H1 (cell line): ENCODE data around the gene BSCL2. TPM values are rescaled to one million over a fixed set of nuclear protein-coding genes. Genes with fewer than 3 reads are reported as not detected.

ENCODE experiments used
- CHD7 ChIP-seq: fragments of 300-600 bp; sonication (generic); IDR thresholded peaks from 2 replicates; pipeline ENCODE4 v1.7.1; 2012; ENCODE audit warnings: low read length, moderate library complexity, mild to moderate bottlenecking, inconsistent platforms; ENCODE audit not compliant: insufficient replicate concordance
- GTF2F1 ChIP-seq: IDR thresholded peaks from 2 replicates; pipeline ENCODE4 v1.6.1; 2012; ENCODE audit warnings: low read depth, low read length, improper control_type of control experiment, borderline replicate concordance
- MAX ChIP-seq: IDR thresholded peaks from 2 replicates; pipeline ENCODE4 v1.6.1; 2012; ENCODE audit warnings: inconsistent platforms
- NANOG ChIP-seq: IDR thresholded peaks from 2 replicates; pipeline ENCODE4 v1.6.1; 2011; ENCODE audit warnings: low read length, low read depth, mild to moderate bottlenecking, inconsistent platforms; ENCODE audit not compliant: insufficient read depth, poor library complexity, severe bottlenecking
- POLR2A ChIP-seq, 2 experiments: IDR thresholded peaks; 1 replicate in 1 of 2; 2 replicates in 1 of 2; pipeline ENCODE4 v1.6.1; 2011; ENCODE audit warnings: low read depth in 2 of 2, low read length in 2 of 2, mild to moderate bottlenecking in 2 of 2; ENCODE audit errors: control extremely low read depth in 1 of 2
- RFX5 ChIP-seq: IDR thresholded peaks from 2 replicates; pipeline ENCODE4 v1.6.1; 2011; ENCODE audit warnings: low read depth, low read length, improper control_type of control experiment, borderline replicate concordance
- SIRT6 ChIP-seq: IDR thresholded peaks from one replicate; pipeline ENCODE4 v1.7.1; 2012; ENCODE audit warnings: low read length, inconsistent platforms
- SIX5 ChIP-seq: IDR thresholded peaks from 2 replicates; pipeline ENCODE4 v1.6.1; 2011; ENCODE audit warnings: mild to moderate bottlenecking, low read depth, low read length
- polyA plus RNA-seq, 7 experiments: library from polyadenylated mRNA; depleted of rRNA in 3 of 7; stranded (reverse) in 5 of 7; unstranded in 2 of 7; fragments of >200 nt in 5 of 7; fragments of 200-250 nt in 2 of 7; gene quantifications; 1 replicate in 5 of 7; 2 replicates in 1 of 7; 4 replicates in 1 of 7; pipeline versions ENCODE4 v1.2.1 to v1.2.3, GENCODE V29; 2011 to 2013; ENCODE audit warnings: missing spikeins in 2 of 7, mixed read lengths in 2 of 7
- total RNA-seq: library from RNA; stranded (reverse); fragmentation: NEBNext Ultra II Directional; extraction: Animal tissue kit (Norgen Biotek cat#: 25700); gene quantifications from 2 replicates; pipeline ENCODE4 v1.2.1, GENCODE V29; 2021
- TF ChIP-seq, protein P1 (sequence below): IDR thresholded peaks from 2 replicates; pipeline ENCODE4 v1.6.1; 2011; ENCODE audit warnings: low read depth, mild to moderate bottlenecking, low read length; ENCODE audit not compliant: insufficient read depth

The BSCL2 gene
- total and polyA plus RNA-seq, 2 of the 8 experiments (the other 6 are each of a cell fraction or from before 2014, with no cell fraction given), result 59.5 to 264 TPM

DNA sequence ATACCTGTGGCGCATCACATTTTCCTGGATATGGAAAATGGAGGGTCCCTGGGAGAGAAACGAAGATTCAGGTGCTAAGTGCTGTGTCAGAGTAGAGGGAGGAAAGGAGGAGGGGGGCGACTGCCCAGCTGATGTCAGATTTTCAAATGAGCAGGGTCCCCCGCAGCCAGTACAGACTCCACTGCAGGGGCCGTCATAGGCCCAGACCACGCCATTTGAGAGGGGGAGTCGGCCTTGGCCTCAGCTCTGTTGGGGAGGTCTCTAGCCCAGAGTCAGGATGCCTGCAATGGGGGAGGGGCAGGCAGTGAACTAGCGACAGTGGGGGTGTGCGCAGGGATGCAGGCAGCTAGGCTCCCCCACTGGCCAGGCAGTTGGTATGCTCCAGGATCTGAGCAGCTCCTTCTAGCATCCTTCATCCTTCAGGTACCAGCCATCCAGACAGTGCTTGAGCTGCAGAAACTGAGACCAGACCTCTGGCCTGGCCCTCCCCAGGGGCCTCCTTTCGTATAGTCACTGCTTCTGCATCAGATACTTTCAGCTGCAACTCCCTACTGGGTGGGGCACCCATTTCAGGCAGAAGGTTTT lies at the start of gene BSCL2, which contains the start of gene GNG3 (continued):
- TF ChIP-seq, protein P1, sequence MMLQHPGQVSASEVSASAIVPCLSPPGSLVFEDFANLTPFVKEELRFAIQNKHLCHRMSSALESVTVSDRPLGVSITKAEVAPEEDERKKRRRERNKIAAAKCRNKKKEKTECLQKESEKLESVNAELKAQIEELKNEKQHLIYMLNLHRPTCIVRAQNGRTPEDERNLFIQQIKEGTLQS, result no peak
- TF ChIP-seq CHD7, result no peak
- peak; percentile 68 for TF ChIP-seq SIX5
- no peak for TF ChIP-seq NANOG
- no peak for TF ChIP-seq SIRT6
- TF ChIP-seq RFX5, result no peak
- TF ChIP-seq MAX, result peak; percentile 91
- TF ChIP-seq GTF2F1, result no peak
- TF ChIP-seq POLR2A (IDR thresholded peaks at IDR 0.05; ENCODE audit: control extremely low read depth in 1 of 2, low read depth in 2 of 2, low read length in 2 of 2), result no peak
